Thyroid gland (tissue), 4 donors: ENCODE measurements around the gene PAIP2. TPM values are rescaled to one million over a fixed set of nuclear protein-coding genes. Genes with fewer than 3 reads are reported as not detected.

ENCODE experiments used
- DNase-seq, 2 donors: peaks; one replicate each; pipeline ENCODE4 v3.0.0-alpha.2; 2019
- H3K27ac ChIP-seq, 3 donors: fragments of 200-600 bp; sonication (generic); 1 replicate in 2 of 3; 2 replicates in 1 of 3; pipeline ENCODE4 v1.5.1; 2016 to 2019; ENCODE audit warnings: mild to moderate bottlenecking in 1 of 3, moderate library complexity in 1 of 3
- H3K27me3 ChIP-seq: fragments of 200-600 bp; sonication (generic); one replicate; pipeline ENCODE4 v1.5.1; 2019
- H3K36me3 ChIP-seq, 2 donors: fragments of 200-600 bp; sonication (generic); one replicate each; pipeline ENCODE4 v1.5.1; 2016 to 2019
- H3K4me1 ChIP-seq, 2 donors: fragments of 200-600 bp; sonication (generic); one replicate each; pipeline ENCODE4 v1.5.1; 2017 to 2019
- H3K4me3 ChIP-seq, 3 donors: fragments of 200-600 bp; sonication (generic); replicated peaks in 1 of 3; 1 replicate in 2 of 3; 2 replicates in 1 of 3; pipeline ENCODE4 v1.5.1; 2016; ENCODE audit warnings: mild to moderate bottlenecking in 1 of 3
- H3K9me3 ChIP-seq: fragments of 200-600 bp; sonication (generic); one replicate; pipeline ENCODE4 v1.5.1; 2017
- CTCF ChIP-seq, 6 experiments: fragments of 200-600 bp in 3 of 6; fragments of 450-650 bp in 3 of 6; sonication (generic) in 3 of 6; IDR thresholded peaks; one replicate each; pipeline ENCODE4 v1.5.1; 2016 to 2019; ENCODE audit warnings: antibody characterized with exemption in 6 of 6, mild to moderate bottlenecking in 2 of 6, inconsistent platforms in 1 of 6, moderate library complexity in 1 of 6
- POLR2A ChIP-seq, 2 donors: fragments of 450-650 bp; IDR thresholded peaks; one replicate each; pipeline ENCODE4 v1.6.1; 2017; ENCODE audit warnings: antibody characterized with exemption in 2 of 2, mild to moderate bottlenecking in 2 of 2, moderate library complexity in 1 of 2
- WGBS, 2 donors: methylation state at CpG; one replicate each; pipeline ENCODE4 v1.1.5; 2017; 5-methylcytosine and 5-hydroxymethylcytosine counted together
- intact Hi-C: fragments of 100-400 bp; cut with DNase I; formaldehyde crosslinking; loops from one replicate; pipeline ENCODE4 v1.15.1; 2023
- total RNA-seq, 4 donors: library from RNA; depleted of rRNA; stranded (reverse); fragments of >200 nt; gene quantifications; one replicate each; pipeline ENCODE4 v1.2.3, GENCODE V29; 2016

PAIP2 gene
- total RNA-seq, 4 donors from 2014 or later, result 92.7 to 136 (median 117) TPM

- Histone ChIP-seq H3K27me3 (no peaks in the 10 kb centered on the region), H3K36me3 (peaks cover 43 to 50% of the 10 kb centered on the region in 2 donors), H3K4me1 (peaks cover 9 to 16% of the 10 kb centered on the region in 2 donors), H3K27ac (no peak overlapping the region), H3K4me3 (no peak overlapping the region), H3K9me3 (no peaks in the 10 kb centered on the region)
- intact Hi-C loops, result no loop called here
- TF ChIP-seq POLR2A (IDR thresholded peaks at IDR 0.05), result no peak
- TF ChIP-seq CTCF (IDR thresholded peaks at IDR 0.05), result no peak
- WGBS, 2 donors, result 94 to 95% methylated on average over 1 of the region's 1 CpG
- no peak for DNase-seq
Observed at GRCh38 chr5:139369181-139369580, 27.5 kb downstream of the PAIP2 start.

- peaks cover 10 to 11% of the 10 kb centered on the region in 2 donors for H3K4me1 ChIP-seq
- intact Hi-C loops, result no loop called here
- H3K4me3 ChIP-seq, result no peak overlapping the region
- WGBS, 2 donors, result 88 to 90% methylated on average over 7 of the region's 7 CpGs
- no peak for DNase-seq
- TF ChIP-seq CTCF (IDR thresholded peaks at IDR 0.05), result no peak
- TF ChIP-seq POLR2A (IDR thresholded peaks at IDR 0.05), result no peak
- H3K27me3 ChIP-seq, result no peaks in the 10 kb centered on the region
- no peak overlapping the region for H3K27ac ChIP-seq
- no peaks in the 10 kb centered on the region for H3K9me3 ChIP-seq
- H3K36me3 ChIP-seq, result peaks cover 18 to 25% of the 10 kb centered on the region in 2 donors
Observed at GRCh38 chr5:139371482-139372435, 30.1 kb downstream of the PAIP2 start.

GRCh38 chr5:139374909-139375308 is 33.3 kb downstream of the PAIP2 start:
- 95 to 100% methylated on average over 1 to 2 of the region's 2 CpGs for WGBS, 2 donors
- TF ChIP-seq CTCF (IDR thresholded peaks at IDR 0.05), result no peak
- no peak for TF ChIP-seq POLR2A (IDR thresholded peaks at IDR 0.05)
- peaks cover 10 to 11% of the 10 kb centered on the region in 2 donors for H3K4me1 ChIP-seq
- H3K27me3 ChIP-seq, result no peaks in the 10 kb centered on the region
- H3K4me3 ChIP-seq, result no peak overlapping the region
- no peak for DNase-seq
- intact Hi-C loops, result no loop called here
- no peak overlapping the region for H3K27ac ChIP-seq
- no peaks in the 10 kb centered on the region for H3K9me3 ChIP-seq
- peaks cover 1 to 9% of the 10 kb centered on the region in 2 donors for H3K36me3 ChIP-seq

- Histone ChIP-seq H3K27me3 (no peaks in the 10 kb centered on the region), H3K4me1 (peaks cover 10 to 11% of the 10 kb centered on the region in 2 donors), H3K4me3 (no peak overlapping the region), H3K27ac (no peak overlapping the region), H3K9me3 (no peaks in the 10 kb centered on the region), H3K36me3 (no peaks in the 10 kb centered on the region)
- 92 to 95% methylated on average over 7 of the region's 7 CpGs for WGBS, 2 donors
- intact Hi-C loops, result no loop called here
- DNase-seq, result no peak
- TF ChIP-seq CTCF (IDR thresholded peaks at IDR 0.05) (no peak), POLR2A (IDR thresholded peaks at IDR 0.05) (no peak)
Observed at GRCh38 chr5:139376364-139376763, 34.7 kb downstream of the PAIP2 start.

- TF ChIP-seq POLR2A (IDR thresholded peaks at IDR 0.05) (no peak), CTCF (IDR thresholded peaks at IDR 0.05) (no peak)
- WGBS, 2 donors, result 81 to 97% methylated on average over 3 of the region's 3 CpGs
- no peaks in the 10 kb centered on the region for H3K27me3 ChIP-seq
- H3K4me3 ChIP-seq, result no peak overlapping the region
- H3K9me3 ChIP-seq, result no peaks in the 10 kb centered on the region
- intact Hi-C loops, result no loop called here
- DNase-seq, result no peak
- H3K36me3 ChIP-seq, result no peaks in the 10 kb centered on the region
- peaks cover 10 to 11% of the 10 kb centered on the region in 2 donors for H3K4me1 ChIP-seq
- no peak overlapping the region for H3K27ac ChIP-seq
Observed at GRCh38 chr5:139377226-139377625, 35.6 kb downstream of the PAIP2 start.
